Activated CD8-positive, alpha-beta T cell treated with anti-CD3 and anti-CD28 coated beads, Interleukin-2, amount 10 ng/mL, durations not matched to agents 7 days and 5 days (primary cell): ENCODE results near the gene SLC30A3. TPM values are rescaled to one million over a fixed set of nuclear protein-coding genes. Genes with fewer than 3 reads are reported as not detected.
A peak's percentile ranks its signal among the peaks of the same experiment; 100 is the strongest.

Experiments
- ATAC-seq: fragments of 150-1000 bp; cut with Tn5 transposase; one replicate; pipeline ENCODE4 v1.10.0; 2021; ENCODE audit warnings: moderate library complexity
- CTCF ChIA-PET: fragments of 350-600 bp; sonication (Branson Sonifier 250); formaldehyde crosslinking; loops from one replicate; lab custom pipeline; 2021; ENCODE audit warnings: antibody characterized with exemption; lab: Charles Lee
- POLR2A ChIA-PET: fragments of 350-600 bp; sonication (Branson Sonifier 250); formaldehyde crosslinking; loops from one replicate; lab custom pipeline; 2021; ENCODE audit warnings: antibody characterized with exemption; lab: Charles Lee
- DNase-seq: peaks from one replicate; pipeline ENCODE4 v3.0.0-alpha.2; 2020
- H3K27ac Mint-ChIP-seq: one replicate; pipeline ENCODE4 v1.8.0; 2021; ENCODE audit warnings: mild to moderate bottlenecking, mixed read lengths
- H3K27me3 Mint-ChIP-seq: one replicate; pipeline ENCODE4 v1.8.0; 2021; ENCODE audit warnings: low read depth, mixed read lengths
- H3K36me3 Mint-ChIP-seq: one replicate; pipeline ENCODE4 v1.8.0; 2021; ENCODE audit warnings: low read depth, mixed read lengths
- H3K4me1 Mint-ChIP-seq: one replicate; pipeline ENCODE4 v1.8.0; 2021; ENCODE audit warnings: low read depth, mixed read lengths
- H3K4me3 Mint-ChIP-seq: one replicate; pipeline ENCODE4 v1.8.0; 2021; ENCODE audit warnings: mild to moderate bottlenecking, mixed read lengths
- H3K9me3 Mint-ChIP-seq: one replicate; pipeline ENCODE4 v1.8.0; 2022; ENCODE audit warnings: mixed read lengths; ENCODE audit not compliant: insufficient read depth
- total RNA-seq, 2 experiments: library from RNA; stranded (reverse); gene quantifications; one replicate each; pipeline ENCODE4 v1.2.3, GENCODE V29; 2021

SLC30A3 gene
- total RNA-seq, 2 experiments from 2014 or later, result not detected

GRCh38 chr2:27256855-27257454 is 5.9 kb downstream of the SLC30A3 start:
- ChIA-PET POLR2A (interaction anchor here (0.6 kb wide), 1 partner anchor 428 kb away, joined by 3 read pairs; no protein-coding TSS in a partner anchor), CTCF (interaction anchor here (2.2 kb wide), 1 partner anchor 23 kb away, joined by 10 read pairs; no protein-coding TSS in a partner anchor)
- DNase-seq (no peak), ATAC-seq (no peak)
- no peak overlapping the region for H3K27ac Mint-ChIP-seq
- H3K9me3 Mint-ChIP-seq, result no peaks in the 10 kb centered on the region
- H3K4me1 Mint-ChIP-seq, result peaks cover 4% of the 10 kb centered on the region
- H3K36me3 Mint-ChIP-seq, result no peaks in the 10 kb centered on the region
- H3K27me3 Mint-ChIP-seq, result peaks cover 37% of the 10 kb centered on the region
- H3K4me3 Mint-ChIP-seq, result no peak overlapping the region

- CTCF ChIA-PET, result interaction anchor here (1.0 to 2.2 kb wide), 3 partner anchors 9 to 47 kb away, joined by 3 to 10 read pairs (median 4); no protein-coding TSS in a partner anchor
- DNase-seq (no peak), ATAC-seq (no peak)
- no peak overlapping the region for H3K4me3 Mint-ChIP-seq
- no peaks in the 10 kb centered on the region for H3K4me1 Mint-ChIP-seq
- POLR2A ChIA-PET, result no interaction called here
- no peaks in the 10 kb centered on the region for H3K9me3 Mint-ChIP-seq
- peaks cover 25% of the 10 kb centered on the region for H3K27me3 Mint-ChIP-seq
- no peak overlapping the region for H3K27ac Mint-ChIP-seq
- no peaks in the 10 kb centered on the region for H3K36me3 Mint-ChIP-seq
These were observed 7.2 kb downstream of the SLC30A3 start for GRCh38 chr2:27255660-27256059.

- Mint-ChIP-seq H3K27ac (no peak overlapping the region), H3K27me3 (peaks cover 21% of the 10 kb centered on the region), H3K9me3 (no peaks in the 10 kb centered on the region), H3K4me3 (no peak overlapping the region), H3K36me3 (no peaks in the 10 kb centered on the region), H3K4me1 (no peaks in the 10 kb centered on the region)
- ChIA-PET POLR2A (no interaction called here), CTCF (interaction anchor here (1.4 to 2.2 kb wide), 2 partner anchors 10 to 25 kb away, joined by 4 to 10 read pairs; no protein-coding TSS in a partner anchor)
- ATAC-seq (no peak), DNase-seq (no peak)
These were observed 7.7 kb downstream of the SLC30A3 start for GRCh38 chr2:27255187-27255586.

- Mint-ChIP-seq H3K27ac (no peak overlapping the region), H3K4me1 (no peaks in the 10 kb centered on the region), H3K27me3 (peaks cover 10% of the 10 kb centered on the region), H3K9me3 (no peaks in the 10 kb centered on the region), H3K36me3 (no peaks in the 10 kb centered on the region), H3K4me3 (no peak overlapping the region)
- ATAC-seq (no peak), DNase-seq (no peak)
- CTCF ChIA-PET, result interaction anchor here (1.0 to 5.3 kb wide), 6 partner anchors 15 to 60 kb away, joined by 3 to 70 read pairs (median 6); partner anchors contain the start of gene TRIM54
- POLR2A ChIA-PET, result no interaction called here
These were observed 11.1 kb downstream of the SLC30A3 start for GRCh38 chr2:27251766-27252165.

- CTCF ChIA-PET, result interaction anchor here (1.0 to 5.3 kb wide), 6 partner anchors 16 to 61 kb away, joined by 3 to 70 read pairs (median 6); partner anchors contain the start of gene TRIM54
- Mint-ChIP-seq H3K4me1 (no peaks in the 10 kb centered on the region), H3K4me3 (no peak overlapping the region), H3K27me3 (peaks cover 7% of the 10 kb centered on the region), H3K9me3 (no peaks in the 10 kb centered on the region), H3K27ac (no peak overlapping the region), H3K36me3 (no peaks in the 10 kb centered on the region)
- POLR2A ChIA-PET, result interaction anchor here (0.6 kb wide), 1 partner anchor 9 kb away, joined by 3 read pairs; no protein-coding TSS in a partner anchor
- ATAC-seq (no peak), DNase-seq (no peak)
These were observed 12.0 kb downstream of the SLC30A3 start for GRCh38 chr2:27250652-27251379.

- peak; percentile 81 for ATAC-seq
- ChIA-PET CTCF (interaction anchor here (0.8 to 5.3 kb wide), 9 partner anchors 10 to 153 kb away, joined by 3 to 70 read pairs (median 5); partner anchors contain the start of genes SLC30A3 and TRIM54), POLR2A (no interaction called here)
- no peaks in the 10 kb centered on the region for H3K9me3 Mint-ChIP-seq
- peaks cover 2% of the 10 kb centered on the region for H3K27me3 Mint-ChIP-seq
- no peaks in the 10 kb centered on the region for H3K36me3 Mint-ChIP-seq
- H3K4me3 Mint-ChIP-seq, result no peak overlapping the region
- H3K27ac Mint-ChIP-seq, result no peak overlapping the region
- peak; percentile 70 for DNase-seq
- no peaks in the 10 kb centered on the region for H3K4me1 Mint-ChIP-seq
These were observed 12.8 kb downstream of the SLC30A3 start for GRCh38 chr2:27249891-27250651.

- Mint-ChIP-seq H3K27ac (no peak overlapping the region), H3K4me1 (no peaks in the 10 kb centered on the region), H3K9me3 (no peaks in the 10 kb centered on the region), H3K4me3 (no peak overlapping the region), H3K27me3 (no peaks in the 10 kb centered on the region), H3K36me3 (peaks cover 2% of the 10 kb centered on the region)
- ChIA-PET CTCF (interaction anchor here (0.6 to 5.3 kb wide), 8 partner anchors 9 to 152 kb away, joined by 3 to 70 read pairs (median 3); partner anchors contain the start of genes SLC30A3 and TRIM54), POLR2A (interaction anchor here (0.6 to 1.3 kb wide), 3 partner anchors 14 to 180 kb away, joined by 3 to 7 read pairs (median 3); partner anchors contain the start of gene SLC30A3)
- ATAC-seq, result no peak
- no peak for DNase-seq
These were observed 13.5 kb downstream of the SLC30A3 start for GRCh38 chr2:27249159-27249890.

- no peak overlapping the region for H3K4me3 Mint-ChIP-seq
- CTCF ChIA-PET, result interaction anchor here (0.8 to 5.3 kb wide), 6 partner anchors 17 to 114 kb away, joined by 3 to 70 read pairs (median 4); partner anchors contain the start of gene TRIM54
- peaks cover 15% of the 10 kb centered on the region for H3K36me3 Mint-ChIP-seq
- no peaks in the 10 kb centered on the region for H3K27me3 Mint-ChIP-seq
- POLR2A ChIA-PET, result interaction anchor here (1.2 to 1.3 kb wide), 2 partner anchors 15 to 19 kb away, joined by 3 to 7 read pairs; partner anchors contain the start of gene SLC30A3
- H3K27ac Mint-ChIP-seq, result no peak overlapping the region
- ATAC-seq, result no peak
- H3K4me1 Mint-ChIP-seq, result peaks cover under 1% of the 10 kb centered on the region
- DNase-seq, result no peak
- no peaks in the 10 kb centered on the region for H3K9me3 Mint-ChIP-seq
These were observed 15.0 kb downstream of the SLC30A3 start for GRCh38 chr2:27247893-27248292.

GRCh38 chr2:27245626-27246025 is 17.2 kb downstream of the SLC30A3 start:
- POLR2A ChIA-PET, result no interaction called here
- Mint-ChIP-seq H3K9me3 (no peaks in the 10 kb centered on the region), H3K27me3 (no peaks in the 10 kb centered on the region), H3K36me3 (peaks cover 37% of the 10 kb centered on the region), H3K4me3 (no peak overlapping the region), H3K27ac (no peak overlapping the region), H3K4me1 (peaks cover 19% of the 10 kb centered on the region)
- DNase-seq, result no peak
- CTCF ChIA-PET, result interaction anchor here (1.0 kb wide), 1 partner anchor 34 kb away, joined by 3 read pairs; no protein-coding TSS in a partner anchor
- ATAC-seq, result no peak

- H3K27me3 Mint-ChIP-seq, result no peaks in the 10 kb centered on the region
- no peak overlapping the region for H3K4me3 Mint-ChIP-seq
- H3K9me3 Mint-ChIP-seq, result no peaks in the 10 kb centered on the region
- no peak for DNase-seq
- ChIA-PET POLR2A (no interaction called here), CTCF (interaction anchor here (1.0 kb wide), 1 partner anchor 35 kb away, joined by 3 read pairs; no protein-coding TSS in a partner anchor)
- H3K27ac Mint-ChIP-seq, result no peak overlapping the region
- peaks cover 19% of the 10 kb centered on the region for H3K4me1 Mint-ChIP-seq
- no peak for ATAC-seq
- peaks cover 42% of the 10 kb centered on the region for H3K36me3 Mint-ChIP-seq
These were observed 17.7 kb downstream of the SLC30A3 start for GRCh38 chr2:27245116-27245515.
